Gastrocnemius medialis (tissue), 4 donors: ENCODE results near the gene RAB43. TPM values are rescaled to one million over a fixed set of nuclear protein-coding genes. Genes with fewer than 3 reads are reported as not detected.

Experiments
- ATAC-seq, 2 donors: fragments of 150-250 bp; one replicate each; pipeline ENCODE4 v1.9.1; 2016
- DNase-seq, 2 donors: peaks; one replicate each; pipeline ENCODE4 v3.0.0-alpha.2; 2019
- H3K27ac ChIP-seq, 4 donors: fragments of 200-600 bp; sonication (generic); 1 replicate in 1 of 4; 2 replicates in 3 of 4; pipeline ENCODE4 v1.5.1; 2016 to 2018; ENCODE audit warnings: mild to moderate bottlenecking in 2 of 4, moderate library complexity in 1 of 4
- H3K27me3 ChIP-seq, 3 donors: fragments of 200-600 bp; sonication (generic) in 2 of 3; 1 replicate in 1 of 3; 2 replicates in 2 of 3; pipeline versions ENCODE4 v1.5.1 to v1.6.0; 2016 to 2019; ENCODE audit warnings: mild to moderate bottlenecking in 1 of 3, moderate library complexity in 1 of 3
- H3K36me3 ChIP-seq, 2 donors: fragments of 200-600 bp; sonication (generic) in 1 of 2; one replicate each; pipeline ENCODE4 v1.5.1; 2017 to 2018
- H3K4me1 ChIP-seq, 2 donors: fragments of 200-600 bp; sonication (generic) in 1 of 2; one replicate each; pipeline ENCODE4 v1.5.1; 2016 to 2017; ENCODE audit warnings: mild to moderate bottlenecking in 2 of 2
- H3K4me3 ChIP-seq, 4 donors: fragments of 200-600 bp; sonication (generic) in 3 of 4; 1 replicate in 1 of 4; 2 replicates in 3 of 4; pipeline ENCODE4 v1.5.1; 2016 to 2019; ENCODE audit warnings: mild to moderate bottlenecking in 2 of 4
- H3K9me3 ChIP-seq, 3 donors: fragments of 200-600 bp; sonication (generic) in 2 of 3; 1 replicate in 1 of 3; 2 replicates in 2 of 3; pipeline ENCODE4 v1.5.1; 2016 to 2019
- POLR2A ChIP-seq, 2 donors: fragments of 450-650 bp; IDR thresholded peaks; one replicate each; pipeline ENCODE4 v1.6.1; 2017; ENCODE audit warnings: antibody characterized with exemption in 2 of 2, mild to moderate bottlenecking in 2 of 2, moderate library complexity in 2 of 2
- in situ Hi-C, 4 donors: fragments of 200-750 bp; cut with MboI; loops; one replicate each; pipeline versions ENCODE4 v1.15.0 to v1.8.0; 2017; ENCODE audit warnings: low sequenced_read_pairs in 4 of 4
- intact Hi-C: fragments of 100-400 bp; cut with DNase I; formaldehyde crosslinking; loops from one replicate; pipeline ENCODE4 v1.15.1; 2023; ENCODE audit warnings: low total_unique reads
- total RNA-seq, 4 donors: library from RNA; depleted of rRNA; stranded (reverse); fragments of >200 nt; gene quantifications; one replicate each; pipeline versions ENCODE4 v1.1.0 to v1.2.3, GENCODE V29; 2016
- TF ChIP-seq, protein P1 (sequence below), 5 experiments: fragments of 450-650 bp in 3 of 5; fragments of 200-600 bp in 2 of 5; sonication (generic) in 2 of 5; IDR thresholded peaks in 4 of 5; conservative IDR thresholded peaks in 1 of 5; 1 replicate in 4 of 5; 2 replicates in 1 of 5; pipeline ENCODE4 v1.5.1; 2016 to 2019; ENCODE audit warnings: antibody characterized with exemption in 5 of 5, mild to moderate bottlenecking in 3 of 5, moderate library complexity in 3 of 5

RAB43 gene
- total RNA-seq, 4 donors from 2014 or later, result 1.1 to 3.9 (median 2.5) TPM

DNA sequence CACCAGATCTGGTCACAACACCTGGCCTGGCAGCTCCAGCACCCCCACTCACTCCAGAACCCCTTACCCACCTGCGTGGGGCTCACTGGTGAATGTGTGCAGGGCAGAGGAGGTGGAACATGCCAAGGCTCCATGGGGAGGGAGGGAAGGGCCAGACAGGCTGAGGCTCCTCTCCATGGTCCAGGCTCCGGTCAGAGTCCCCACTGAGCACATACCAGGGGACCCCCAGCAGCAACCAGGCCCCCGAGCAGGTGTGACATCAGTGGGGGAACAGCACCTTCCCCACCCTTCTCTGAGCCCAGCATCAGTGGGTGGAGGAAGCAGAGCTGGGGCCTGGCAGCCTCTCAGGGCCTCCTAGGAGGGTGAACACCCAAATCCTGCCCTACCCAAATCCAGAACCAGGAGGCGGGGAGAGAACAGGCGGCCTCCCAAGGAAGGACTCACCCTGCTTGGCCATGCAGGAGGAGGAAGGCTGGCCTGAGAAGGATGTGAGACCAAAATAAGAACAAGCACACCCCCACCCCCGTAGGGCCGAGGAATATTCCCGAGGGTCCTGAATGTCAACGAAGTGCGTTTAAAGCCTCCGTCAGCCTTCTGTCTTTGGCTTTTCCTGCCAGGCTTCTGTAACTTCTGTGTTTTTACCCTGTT lies 62.2 kb downstream of the RAB43 start:
- no peak overlapping the region for H3K4me3 ChIP-seq
- in situ Hi-C loops, result loop anchor here in 1 of 4 donors (10.0 kb wide), 1 partner anchor 185 kb away; the partner anchor contains the start of gene COPG1
- ATAC-seq (peak in 1 of 2 donors; percentile 23), DNase-seq (no peak)
- TF ChIP-seq, protein P1, sequence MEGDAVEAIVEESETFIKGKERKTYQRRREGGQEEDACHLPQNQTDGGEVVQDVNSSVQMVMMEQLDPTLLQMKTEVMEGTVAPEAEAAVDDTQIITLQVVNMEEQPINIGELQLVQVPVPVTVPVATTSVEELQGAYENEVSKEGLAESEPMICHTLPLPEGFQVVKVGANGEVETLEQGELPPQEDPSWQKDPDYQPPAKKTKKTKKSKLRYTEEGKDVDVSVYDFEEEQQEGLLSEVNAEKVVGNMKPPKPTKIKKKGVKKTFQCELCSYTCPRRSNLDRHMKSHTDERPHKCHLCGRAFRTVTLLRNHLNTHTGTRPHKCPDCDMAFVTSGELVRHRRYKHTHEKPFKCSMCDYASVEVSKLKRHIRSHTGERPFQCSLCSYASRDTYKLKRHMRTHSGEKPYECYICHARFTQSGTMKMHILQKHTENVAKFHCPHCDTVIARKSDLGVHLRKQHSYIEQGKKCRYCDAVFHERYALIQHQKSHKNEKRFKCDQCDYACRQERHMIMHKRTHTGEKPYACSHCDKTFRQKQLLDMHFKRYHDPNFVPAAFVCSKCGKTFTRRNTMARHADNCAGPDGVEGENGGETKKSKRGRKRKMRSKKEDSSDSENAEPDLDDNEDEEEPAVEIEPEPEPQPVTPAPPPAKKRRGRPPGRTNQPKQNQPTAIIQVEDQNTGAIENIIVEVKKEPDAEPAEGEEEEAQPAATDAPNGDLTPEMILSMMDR (IDR thresholded peaks at IDR 0.05 in 4 of 5, conservative IDR thresholded peaks at IDR 0.05 in 1 of 5), result no peak
- TF ChIP-seq POLR2A (IDR thresholded peaks at IDR 0.05), result no peak
- H3K4me1 ChIP-seq, result no peaks in the 10 kb centered on the region
- peak overlapping the region in 2 of 4 donors; percentile 24 to 54 for H3K27ac ChIP-seq
- intact Hi-C loops, result no loop called here
- H3K36me3 ChIP-seq, result no peaks in the 10 kb centered on the region
- H3K9me3 ChIP-seq, result no peaks in the 10 kb centered on the region
- no peaks in the 10 kb centered on the region for H3K27me3 ChIP-seq

DNA sequence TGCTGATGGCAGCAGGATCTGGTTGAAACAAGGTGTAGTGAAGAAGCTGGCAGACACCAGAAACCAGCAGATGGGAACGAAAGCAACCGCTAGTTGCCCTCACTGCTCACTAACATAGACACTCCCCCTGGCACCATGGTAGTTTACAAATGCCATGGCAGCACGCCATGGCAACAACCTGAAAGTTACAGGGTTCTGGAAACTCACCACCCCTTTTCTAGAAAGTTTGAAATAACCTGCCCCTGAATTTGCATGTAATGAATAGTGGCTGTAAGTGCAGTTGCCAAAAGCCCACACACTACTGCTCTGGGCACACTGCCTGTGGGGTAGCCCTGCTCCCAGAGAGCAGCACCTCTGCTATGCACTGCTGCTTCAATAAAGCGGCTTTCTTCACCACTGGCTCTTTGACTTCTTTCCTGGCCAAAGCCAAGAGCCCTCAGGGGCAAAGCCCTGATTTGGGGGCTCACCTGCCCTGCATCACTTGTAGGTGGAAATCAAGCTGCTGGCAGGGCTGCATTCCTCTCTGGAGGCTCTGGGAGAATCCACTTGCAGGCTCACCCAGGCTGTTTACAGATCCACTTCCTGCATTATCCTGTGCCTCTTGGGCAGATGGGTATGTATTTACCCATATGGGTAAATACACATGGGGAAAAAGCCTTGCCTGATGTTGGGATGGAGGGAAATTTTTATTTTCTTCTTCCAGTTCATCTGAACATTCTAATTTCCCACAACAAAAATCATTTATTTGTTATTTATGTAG lies 63.0 kb downstream of the RAB43 start:
- intact Hi-C loops, result no loop called here
- ATAC-seq (no peak), DNase-seq (no peak)
- no peaks in the 10 kb centered on the region for H3K27me3 ChIP-seq
- H3K4me3 ChIP-seq, result no peak overlapping the region
- no peak for TF ChIP-seq POLR2A (IDR thresholded peaks at IDR 0.05)
- TF ChIP-seq, protein P1 (IDR thresholded peaks at IDR 0.05 in 4 of 5, conservative IDR thresholded peaks at IDR 0.05 in 1 of 5), result no peak
- in situ Hi-C loops, result loop anchor here in 1 of 4 donors (10.0 kb wide), 1 partner anchor 186 kb away; the partner anchor contains the start of gene COPG1
- no peaks in the 10 kb centered on the region for H3K36me3 ChIP-seq
- H3K27ac ChIP-seq, result no peak overlapping the region
- peaks cover 0 to 2% of the 10 kb centered on the region in 2 donors for H3K4me1 ChIP-seq
- no peaks in the 10 kb centered on the region for H3K9me3 ChIP-seq

DNA sequence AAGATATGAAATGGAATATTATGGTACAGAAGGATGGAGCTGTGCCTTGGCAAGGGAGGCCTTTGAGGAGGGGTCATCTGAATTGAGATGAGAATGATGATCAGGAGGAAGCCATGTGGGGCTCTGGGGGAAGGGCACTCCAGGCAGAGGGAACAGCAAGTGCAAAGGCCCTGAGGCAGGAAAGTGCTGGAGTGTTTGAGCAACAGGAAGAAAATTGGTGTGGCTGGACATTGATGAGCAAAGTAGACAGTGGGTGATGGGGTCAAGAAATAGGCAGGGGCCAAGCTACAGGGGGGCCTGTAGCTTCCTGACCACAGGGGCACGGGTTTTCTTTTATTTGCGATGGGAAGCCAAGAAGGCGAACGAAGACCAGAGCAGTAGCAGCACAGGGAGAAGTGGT lies 64.4 kb downstream of the RAB43 start:
- Histone ChIP-seq H3K27ac (no peak overlapping the region), H3K27me3 (no peaks in the 10 kb centered on the region), H3K4me1 (peaks cover 3 to 13% of the 10 kb centered on the region in 2 donors), H3K36me3 (no peaks in the 10 kb centered on the region), H3K4me3 (no peak overlapping the region), H3K9me3 (no peaks in the 10 kb centered on the region)
- intact Hi-C loops (no loop called here), in situ Hi-C loops (loop anchor here in 1 of 4 donors (10.0 kb wide), 1 partner anchor 188 kb away; the partner anchor contains the start of gene COPG1)
- TF ChIP-seq, protein P1 (IDR thresholded peaks at IDR 0.05 in 4 of 5, conservative IDR thresholded peaks at IDR 0.05 in 1 of 5), result no peak
- no peak for TF ChIP-seq POLR2A (IDR thresholded peaks at IDR 0.05)
- no peak for DNase-seq
- ATAC-seq, result no peak

DNA sequence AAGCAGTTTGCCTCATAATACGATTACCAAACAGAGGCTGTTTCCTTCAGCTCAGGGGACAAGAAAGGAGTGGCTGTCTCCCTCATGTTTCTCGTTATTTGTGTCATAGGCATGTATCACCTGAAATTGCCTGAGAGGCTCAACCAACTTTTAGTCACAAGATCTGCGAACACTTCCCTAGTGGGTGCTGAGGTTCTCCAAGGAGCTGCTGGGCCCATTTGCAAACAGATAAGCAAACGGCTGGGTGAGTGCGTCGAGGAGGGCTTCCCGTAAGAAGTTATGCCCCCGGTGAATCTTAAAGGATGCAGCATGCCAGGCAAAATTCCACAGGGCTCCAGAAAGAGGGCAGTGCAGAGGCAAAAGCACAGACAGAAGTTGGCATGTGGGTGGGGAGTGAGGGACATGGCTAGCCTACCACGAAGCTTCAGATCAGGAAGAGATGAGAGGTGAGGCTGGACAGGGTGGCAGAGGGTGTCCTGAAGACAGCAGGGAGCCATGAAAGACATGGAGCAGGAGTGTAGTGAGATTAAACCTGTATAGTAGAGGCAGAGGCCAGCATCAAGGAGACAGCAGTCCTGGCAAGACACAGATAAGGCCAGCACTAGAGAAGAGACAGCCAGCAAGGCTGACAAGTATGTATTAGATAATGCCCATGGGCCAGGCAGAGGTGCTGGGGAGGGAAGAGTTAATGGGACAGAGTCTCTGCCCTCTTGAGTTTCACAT lies 65.0 kb downstream of the RAB43 start:
- TF ChIP-seq POLR2A (IDR thresholded peaks at IDR 0.05), result no peak
- TF ChIP-seq, protein P1 (IDR thresholded peaks at IDR 0.05 in 4 of 5, conservative IDR thresholded peaks at IDR 0.05 in 1 of 5), result no peak
- no peak for DNase-seq
- Histone ChIP-seq H3K27me3 (no peaks in the 10 kb centered on the region), H3K27ac (no peak overlapping the region), H3K36me3 (no peaks in the 10 kb centered on the region), H3K4me3 (no peak overlapping the region), H3K9me3 (no peaks in the 10 kb centered on the region), H3K4me1 (peaks cover 3 to 15% of the 10 kb centered on the region in 2 donors)
- no peak for ATAC-seq
- in situ Hi-C loops, result loop anchor here in 1 of 4 donors (10.0 kb wide), 1 partner anchor 188 kb away; the partner anchor contains the start of gene COPG1
- intact Hi-C loops, result no loop called here
